Superior temporal gyrus (tissue), 1 donor: ENCODE data around the gene MREG.
"Not testable (repeated sequence)": the region's sequence is repeated elsewhere in the genome, so short reads cannot be mapped to it uniquely, and the experiment has no call there.

Source experiments
- DNase-seq: peaks from one replicate; pipeline ENCODE4 v3.0.0-alpha.2; 2016; ENCODE audit errors: extremely low spot score

MREG gene

GRCh38 chr2:215988556-215989207, 24.7 kb downstream of the MREG start:
- not testable (repeated sequence) for DNase-seq

DNA sequence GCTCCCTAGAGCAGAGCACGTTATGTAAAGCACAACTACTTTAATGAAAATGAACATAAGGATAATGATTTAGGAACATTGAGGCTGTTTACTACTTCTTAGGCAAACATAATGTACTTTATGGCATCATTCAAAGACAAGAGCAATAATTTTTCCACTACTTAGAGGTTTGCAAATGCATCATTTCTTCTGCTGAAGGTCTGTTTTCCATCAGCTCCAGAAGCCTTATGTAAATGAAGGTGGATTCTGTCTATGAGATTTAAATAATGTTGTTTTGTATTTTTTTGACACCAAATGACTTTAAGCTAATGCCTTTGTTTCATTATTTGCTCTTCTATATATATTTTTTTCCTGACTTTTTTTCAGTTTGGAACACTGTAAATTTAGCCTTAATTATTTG, 28.1 kb downstream of the MREG start:
- no peak for DNase-seq

DNA sequence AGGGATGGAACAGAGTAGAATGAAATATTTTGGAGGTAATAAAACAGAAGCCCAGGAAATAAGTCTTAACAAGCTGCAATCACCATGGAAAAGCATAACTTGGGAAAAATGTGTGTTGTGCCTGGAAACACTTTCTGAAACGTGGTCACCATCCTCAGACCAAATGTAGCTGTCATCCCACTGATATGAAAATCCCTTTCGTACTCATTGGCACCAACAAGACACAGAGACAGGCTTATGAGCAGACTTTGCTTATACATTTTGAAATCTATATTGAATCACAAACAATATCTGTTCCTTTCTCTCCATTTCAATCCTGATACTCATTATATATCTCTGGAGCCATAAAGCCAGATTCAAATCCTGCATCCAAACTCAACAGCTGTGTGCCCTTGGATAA, 28.7 kb downstream of the MREG start:
- DNase-seq: no peak

- DNase-seq: no peak
Measured at GRCh38 chr2:215983581-215984351, 29.6 kb downstream of the MREG start.

- DNase-seq: no peak
Measured at GRCh38 chr2:215982465-215982875, 30.9 kb downstream of the MREG start.

- DNase-seq: no peak
Measured at GRCh38 chr2:215981115-215981514, 32.2 kb downstream of the MREG start.

DNA sequence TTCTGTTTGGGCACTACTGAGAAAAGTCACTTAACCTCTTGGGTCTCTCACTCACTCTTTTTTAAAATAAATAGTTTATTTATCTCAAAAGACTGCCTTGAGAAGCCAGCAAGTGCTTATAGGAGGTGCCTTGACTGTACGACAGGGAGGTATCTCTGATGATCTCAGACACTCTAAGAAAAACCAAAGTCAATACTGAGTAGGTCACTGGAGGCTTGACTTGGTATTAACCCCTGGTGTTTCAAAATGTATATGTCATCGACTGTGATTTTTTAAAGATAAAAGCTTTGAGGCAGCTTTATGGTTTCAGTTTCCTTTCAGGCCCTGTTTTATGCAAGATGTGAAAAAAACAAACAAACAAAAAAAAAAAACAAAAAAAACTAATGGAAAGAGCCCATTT, 33.7 kb downstream of the MREG start:
- DNase-seq: no peak

- DNase-seq: no peak
Measured at GRCh38 chr2:215974700-215975429, 38.5 kb downstream of the MREG start.

DNA sequence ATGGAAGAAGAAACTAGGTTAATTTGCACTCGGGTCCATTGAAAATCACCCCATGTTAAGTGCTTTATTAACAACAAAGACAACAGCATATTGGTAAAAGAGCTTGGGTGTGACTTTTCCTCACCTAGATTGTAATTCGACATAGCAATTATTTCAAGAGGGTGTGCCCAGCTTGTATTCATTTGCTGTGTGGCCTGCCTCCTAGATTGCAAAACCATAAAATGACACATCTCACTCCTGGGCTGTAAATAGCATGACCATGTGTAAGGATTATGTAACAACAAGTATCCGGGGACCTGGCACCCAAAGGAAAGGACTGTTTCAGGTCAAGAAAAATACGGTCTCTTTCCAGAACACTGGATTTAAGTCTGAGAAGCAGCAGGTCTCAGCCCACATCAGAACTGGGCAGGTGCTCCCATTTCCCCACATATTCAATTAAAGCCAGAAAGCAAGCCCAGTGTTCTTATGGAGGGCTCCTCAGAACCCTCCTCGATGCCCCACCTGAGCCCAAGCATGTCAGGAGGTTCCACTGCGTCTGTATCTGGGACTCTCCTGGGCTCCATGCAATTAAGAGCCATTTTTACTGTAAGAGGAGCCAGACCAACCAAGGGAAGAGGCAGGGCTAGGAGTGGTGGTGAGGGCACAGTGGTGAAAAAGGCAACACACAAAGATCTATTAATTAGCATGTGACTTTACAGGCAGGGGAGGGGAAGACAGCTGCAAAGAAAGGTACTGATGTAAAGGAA, 39.2 kb downstream of the MREG start:
- DNase-seq: peak; percentile 41

DNA sequence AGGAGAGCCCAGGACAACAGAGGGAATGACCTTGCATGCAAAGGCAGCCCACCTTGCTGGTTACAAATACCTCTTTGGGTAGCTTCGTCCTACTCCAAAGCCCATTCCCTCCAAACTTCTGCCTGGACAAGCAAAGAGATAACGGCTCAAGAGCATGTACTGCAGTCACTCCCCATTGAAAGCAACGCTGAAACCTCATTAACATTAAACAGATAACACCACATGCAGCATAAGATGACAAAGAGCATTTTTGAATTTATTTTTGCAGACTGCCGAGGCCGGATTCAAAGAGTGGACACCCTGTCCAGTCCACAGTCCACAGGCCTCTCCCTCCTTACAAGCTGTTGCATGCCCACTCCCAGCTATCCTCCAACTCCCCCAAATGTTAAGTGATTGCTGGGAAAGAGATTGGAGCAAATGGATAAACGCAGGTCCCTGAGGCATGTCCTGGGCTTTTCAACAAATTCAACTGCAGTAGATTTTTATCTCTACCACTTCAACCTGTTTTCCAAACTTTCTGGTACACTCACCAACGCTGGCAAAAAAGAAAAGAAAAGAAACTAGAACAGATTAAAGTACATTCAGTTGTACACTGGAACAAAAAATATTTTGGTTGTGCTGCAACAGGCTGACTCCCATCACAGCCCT, 40.1 kb downstream of the MREG start:
- no peak for DNase-seq

DNA sequence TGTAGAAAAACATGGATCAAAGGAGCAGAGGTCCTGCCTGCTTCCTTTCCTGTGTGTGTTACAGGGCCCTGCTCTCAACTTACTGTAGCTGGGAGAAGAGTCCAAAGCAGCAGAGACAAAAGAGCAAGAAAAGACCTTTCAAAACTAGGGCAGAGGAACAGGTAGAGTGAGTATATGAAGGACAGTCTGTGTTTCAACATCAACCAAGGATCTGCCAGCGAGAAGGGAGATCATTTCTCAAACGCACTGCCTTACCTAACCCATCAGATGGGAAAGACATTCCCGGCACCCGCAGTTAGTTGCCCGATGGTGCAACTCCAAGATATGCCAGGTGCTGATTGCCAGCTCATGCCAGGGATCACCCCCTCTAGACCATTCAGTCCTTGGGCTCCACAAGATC, 41.7 kb downstream of the MREG start:
- no peak for DNase-seq

DNA sequence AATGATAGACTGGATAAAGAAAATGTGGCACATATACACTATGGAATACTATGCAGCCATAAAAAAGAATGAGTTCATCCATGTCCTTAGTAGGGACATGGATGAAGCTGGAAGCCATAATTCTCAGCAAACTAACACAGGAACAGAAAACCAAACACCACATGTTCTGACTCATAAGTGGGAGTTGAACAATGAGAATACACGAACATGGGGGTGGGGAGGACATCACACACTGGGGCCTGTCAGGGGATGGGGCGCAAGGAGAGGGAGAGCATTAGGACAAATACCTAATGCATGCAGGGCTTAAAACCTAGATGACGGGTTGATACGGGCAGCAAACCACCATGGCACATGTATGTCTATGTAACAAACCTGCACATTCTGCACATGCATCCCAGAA, 42.5 kb downstream of the MREG start:
- DNase-seq: not testable (repeated sequence)

DNA sequence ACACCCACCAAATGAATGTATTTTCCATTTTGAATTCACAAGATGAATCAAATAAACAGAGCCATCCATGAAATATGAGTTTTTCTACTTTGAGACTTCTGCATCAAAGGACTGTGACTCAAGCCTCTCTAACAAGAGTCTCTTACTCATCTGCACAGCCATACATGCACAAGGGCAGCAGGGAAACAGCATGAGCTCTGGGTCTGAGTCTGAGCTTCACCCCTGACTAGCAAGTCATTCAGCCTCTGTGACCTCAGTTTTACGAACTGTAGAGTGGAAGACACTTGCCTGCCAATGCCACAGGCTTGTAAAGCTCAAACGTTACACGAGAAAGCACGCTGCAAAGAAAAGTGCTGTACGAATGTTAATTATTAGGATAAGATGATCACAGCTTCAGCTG, 42.9 kb downstream of the MREG start:
- DNase-seq: no peak

DNA sequence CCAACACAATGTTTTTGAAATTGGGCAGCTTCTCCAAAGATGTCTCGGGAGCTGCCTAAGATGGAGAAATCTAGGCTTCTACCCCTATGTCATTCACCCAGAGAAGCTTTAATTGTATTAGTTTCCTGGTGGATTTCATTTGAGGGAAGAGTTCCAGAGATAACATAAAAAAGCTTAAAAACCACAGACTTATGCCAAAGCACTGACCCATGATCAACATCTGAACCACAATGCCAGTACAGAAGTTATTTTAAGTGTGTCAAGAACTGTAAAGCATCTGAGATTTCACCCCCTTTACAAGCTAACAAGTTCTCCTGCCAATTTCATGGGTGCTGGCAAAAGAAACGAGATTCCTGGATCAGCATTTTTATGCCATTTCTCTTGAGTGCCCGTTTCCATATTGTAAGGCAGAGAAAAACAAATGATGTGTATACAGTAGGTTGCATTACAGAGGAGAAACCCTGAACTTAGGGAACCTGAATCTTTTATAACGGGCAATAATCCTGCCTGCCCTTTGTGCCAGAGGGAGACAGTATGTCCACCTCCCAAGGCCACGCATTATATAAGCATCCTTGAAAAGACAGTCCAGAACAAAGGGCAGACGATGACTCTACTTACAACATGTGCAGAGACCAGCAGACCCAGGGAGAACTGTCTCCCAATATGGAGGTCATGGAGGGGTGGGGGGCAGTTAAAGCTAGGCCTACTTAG, 44.1 kb downstream of the MREG start:
- no peak for DNase-seq

DNA sequence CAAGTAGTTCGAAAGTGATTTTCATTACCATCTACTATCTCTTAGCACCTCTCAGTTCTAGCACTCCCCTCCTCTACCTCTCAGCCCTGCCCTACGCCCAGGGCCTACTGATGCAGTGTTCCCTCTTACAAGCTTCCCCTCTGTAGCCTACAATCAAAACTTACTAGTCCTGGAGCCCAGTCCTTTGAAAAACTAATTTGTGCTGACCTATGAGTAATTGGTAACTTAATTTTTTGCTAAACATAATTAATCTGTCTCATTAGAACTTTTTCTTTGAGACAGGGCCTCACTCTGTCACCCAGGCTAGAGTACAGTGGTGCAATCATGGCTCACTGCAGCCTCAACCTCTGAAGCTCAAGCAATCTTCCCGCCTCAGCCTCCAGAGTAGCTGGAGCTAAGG, 44.9 kb downstream of the MREG start:
- no peak for DNase-seq

DNA sequence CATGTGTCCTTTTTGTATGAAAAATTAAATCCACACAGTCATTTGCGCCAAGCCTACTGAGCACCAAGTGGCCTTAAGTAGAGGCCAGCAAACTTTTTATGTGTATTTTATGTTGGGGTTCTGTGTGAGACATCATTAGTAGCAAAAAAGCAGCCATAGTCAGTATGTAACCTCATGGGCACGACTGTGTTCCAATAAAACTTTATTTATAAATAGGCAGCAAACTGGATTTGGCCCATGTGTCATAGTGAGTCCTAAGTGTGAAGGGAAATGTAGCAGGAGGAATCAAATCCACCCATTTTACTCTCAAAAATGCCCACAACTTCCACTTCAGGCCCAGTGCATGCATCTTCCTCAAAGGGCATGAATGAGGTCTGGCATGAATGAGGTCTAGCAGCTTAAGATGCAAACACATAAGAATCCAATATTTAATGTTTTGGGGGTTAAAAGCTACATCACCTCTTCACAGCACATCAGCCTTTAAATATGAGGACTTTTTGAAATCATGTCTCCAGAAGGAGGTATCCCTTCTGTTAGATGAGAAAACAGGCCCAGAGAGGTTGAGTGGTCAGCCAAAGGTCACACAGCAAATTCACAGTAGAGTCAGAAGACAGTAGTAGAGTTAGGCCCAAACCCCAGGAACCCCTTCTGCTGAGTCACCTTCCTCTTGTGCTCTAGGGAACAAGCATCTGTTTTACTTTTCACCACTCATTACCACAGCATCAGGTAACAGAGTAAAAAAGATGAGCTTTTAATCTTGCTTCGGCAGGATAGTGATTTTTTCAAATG, 45.6 kb downstream of the MREG start:
- DNase-seq: no peak

DNA sequence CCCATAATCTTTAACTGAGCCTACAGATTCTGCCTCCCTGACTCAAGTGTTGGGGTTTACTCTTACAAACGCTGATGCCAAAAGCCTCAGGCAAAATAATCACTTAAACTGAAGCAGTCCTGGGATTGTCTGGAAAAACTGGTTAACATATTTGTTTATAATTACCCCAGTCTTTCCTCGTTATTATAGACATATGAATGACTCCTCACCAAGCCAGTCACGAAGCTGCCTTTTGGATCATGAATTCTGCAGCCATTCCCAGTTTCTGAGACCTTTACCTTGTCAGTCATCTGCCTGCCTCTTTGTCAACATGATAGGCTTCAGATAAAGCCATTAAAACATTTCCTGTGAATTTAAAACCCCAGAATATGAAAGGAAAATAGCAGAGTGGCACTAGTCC, 46.4 kb downstream of the MREG start:
- DNase-seq: no peak

GRCh38 chr2:215966274-215966673, 47.1 kb downstream of the MREG start:
- DNase-seq: no peak

DNA sequence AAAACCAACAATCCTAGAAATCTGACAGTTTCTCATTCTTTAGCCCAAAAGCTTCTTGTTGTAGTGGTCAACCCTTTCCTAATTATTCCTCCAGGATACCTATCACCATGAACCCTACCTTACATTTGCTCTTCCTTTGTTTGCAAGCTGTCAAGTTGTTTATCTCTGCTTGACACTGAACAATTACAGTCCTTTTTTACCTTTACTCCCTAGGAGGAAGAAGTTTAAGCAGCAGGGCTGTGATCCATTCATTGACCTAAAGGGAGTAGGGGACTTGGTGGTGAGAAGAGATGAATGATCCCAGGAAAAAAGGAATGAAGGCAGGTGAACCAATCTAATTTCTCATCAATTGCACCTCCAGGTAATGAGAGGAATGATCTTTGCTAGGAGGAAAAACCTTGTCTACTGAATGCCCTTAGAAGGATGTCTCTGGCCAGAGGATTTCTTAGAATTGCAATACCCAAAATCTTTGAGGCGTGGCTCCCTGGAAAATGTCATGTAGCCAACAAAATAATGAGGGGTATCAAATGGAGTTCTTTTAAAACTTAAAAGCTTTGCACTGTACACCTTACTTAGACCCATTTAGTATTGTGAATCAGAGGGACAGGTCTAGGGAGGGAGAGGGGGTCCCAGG, 47.7 kb downstream of the MREG start:
- no peak for DNase-seq

DNA sequence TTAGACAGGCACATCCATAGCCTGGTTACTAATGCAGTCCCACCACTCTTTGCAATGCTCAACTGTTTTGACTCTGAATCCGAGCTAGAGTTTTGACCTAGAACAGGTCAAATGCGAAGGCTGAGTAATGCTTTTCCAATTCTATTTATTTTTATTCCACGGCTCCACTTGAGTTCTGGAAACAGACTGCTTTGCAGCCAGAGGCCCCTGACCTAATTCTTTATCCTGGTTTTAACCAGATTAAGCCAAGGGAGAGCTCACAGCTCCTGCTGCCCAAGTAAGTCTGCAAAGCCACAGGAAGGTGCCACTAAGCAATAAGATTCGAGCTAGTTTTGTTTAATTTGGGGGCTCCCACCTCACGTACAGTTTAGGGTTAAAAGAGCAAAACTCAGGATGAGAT, 51.4 kb downstream of the MREG start:
- DNase-seq: no peak
